Pericardium fibroblast (primary cell): Measurements from ENCODE around the gene PATZ1. TPM values are rescaled to one million over a fixed set of nuclear protein-coding genes. Genes with fewer than 3 reads are reported as not detected.

Experiments
- total RNA-seq: library from RNA; depleted of rRNA; stranded (reverse); fragments of >200 nt; gene quantifications from 2 replicates; pipeline ENCODE4 v1.2.3, GENCODE V29; 2015

Gene PATZ1, protein sequence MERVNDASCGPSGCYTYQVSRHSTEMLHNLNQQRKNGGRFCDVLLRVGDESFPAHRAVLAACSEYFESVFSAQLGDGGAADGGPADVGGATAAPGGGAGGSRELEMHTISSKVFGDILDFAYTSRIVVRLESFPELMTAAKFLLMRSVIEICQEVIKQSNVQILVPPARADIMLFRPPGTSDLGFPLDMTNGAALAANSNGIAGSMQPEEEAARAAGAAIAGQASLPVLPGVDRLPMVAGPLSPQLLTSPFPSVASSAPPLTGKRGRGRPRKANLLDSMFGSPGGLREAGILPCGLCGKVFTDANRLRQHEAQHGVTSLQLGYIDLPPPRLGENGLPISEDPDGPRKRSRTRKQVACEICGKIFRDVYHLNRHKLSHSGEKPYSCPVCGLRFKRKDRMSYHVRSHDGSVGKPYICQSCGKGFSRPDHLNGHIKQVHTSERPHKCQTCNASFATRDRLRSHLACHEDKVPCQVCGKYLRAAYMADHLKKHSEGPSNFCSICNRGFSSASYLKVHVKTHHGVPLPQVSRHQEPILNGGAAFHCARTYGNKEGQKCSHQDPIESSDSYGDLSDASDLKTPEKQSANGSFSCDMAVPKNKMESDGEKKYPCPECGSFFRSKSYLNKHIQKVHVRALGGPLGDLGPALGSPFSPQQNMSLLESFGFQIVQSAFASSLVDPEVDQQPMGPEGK
- total RNA-seq: 14.4 and 17.3 TPM in 2 replicates

DNA sequence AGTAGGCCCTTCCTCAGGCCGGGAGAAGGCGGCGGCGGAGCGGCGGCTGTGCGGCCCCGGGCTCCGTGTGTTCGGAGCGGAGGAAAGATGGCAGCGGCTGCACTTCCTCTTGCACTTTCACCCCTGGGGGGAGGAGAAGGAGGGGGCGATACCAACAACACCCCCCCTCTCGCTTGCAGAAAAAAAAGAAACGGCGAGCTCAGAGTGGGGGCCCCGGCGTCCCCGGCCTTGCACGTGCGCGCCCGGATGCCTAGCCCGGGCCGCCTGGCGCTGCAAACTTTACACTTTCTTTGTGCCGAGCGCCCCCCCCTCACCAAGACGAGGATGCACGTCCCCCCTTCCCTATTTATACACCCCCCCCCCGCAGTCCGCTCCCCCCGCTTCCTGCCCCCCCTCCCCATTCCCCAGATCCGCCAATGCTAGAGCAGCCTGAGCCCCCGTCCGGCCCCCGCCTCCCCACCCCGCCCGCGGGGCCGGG lies at the start of gene PATZ1:
TSS of gene PATZ1 (minus strand) at position 92 of the 478 bp plus-strand sequence. CDS start 744 bp downstream, outside the sequence.

DNA sequence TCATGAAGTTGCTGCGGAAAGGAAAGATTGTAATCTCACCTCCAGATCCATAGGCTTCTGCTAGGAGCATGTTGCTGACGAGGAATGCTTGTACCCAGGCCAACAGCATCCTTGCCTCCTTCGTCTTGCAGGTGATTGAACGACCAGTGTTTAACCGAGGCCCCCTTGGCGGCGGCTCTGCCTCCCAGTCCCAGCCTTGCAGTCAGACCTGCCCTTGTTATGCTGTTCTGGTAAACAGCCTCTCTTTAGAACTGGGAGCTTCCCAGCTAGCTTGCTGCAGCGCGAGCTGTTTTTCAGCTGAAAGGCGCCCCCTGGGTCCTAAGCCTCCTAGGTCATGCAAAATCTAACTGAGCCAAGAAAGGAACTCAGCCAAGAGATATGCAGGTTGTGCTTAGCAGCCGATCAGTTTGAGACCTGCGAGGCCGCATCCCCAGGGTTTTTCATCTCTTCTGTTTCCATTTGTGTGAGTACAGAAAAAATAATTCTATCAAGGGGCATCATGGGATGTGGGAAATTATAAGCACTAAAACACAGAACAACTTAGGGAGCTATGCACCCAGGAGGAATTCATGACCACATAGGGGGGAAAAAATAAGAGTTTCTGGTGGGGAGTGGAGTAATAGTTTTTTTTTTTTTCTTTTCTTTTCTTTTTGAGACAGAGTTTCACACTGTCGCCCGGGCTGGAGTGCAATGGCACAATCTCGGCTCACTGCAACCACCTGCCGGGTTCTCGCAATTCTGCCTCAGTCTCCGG lies 53.7 kb downstream of the PATZ1 start, which contains the start of gene PIK3IP1:
TSS of gene PIK3IP1 (minus strand) at position 253 of the 754 bp plus-strand sequence. CDS start at position 109, 144 bp downstream.

Other genes with a start within 250 kb of the PATZ1 start
- 226 and 303 TPM in 2 replicates for gene SELENOM, start 238.8 kb downstream of the PATZ1 start, total RNA-seq
- gene INPP5J, start 223.4 kb downstream of the PATZ1 start, total RNA-seq: 0.12 and 0.17 TPM in 2 replicates
- gene PLA2G3, start 205.8 kb downstream of the PATZ1 start, total RNA-seq: 0.09 TPM in 1 of 2 replicates, not detected in the other
- gene RNF185, start 186.2 kb downstream of the PATZ1 start, total RNA-seq: 24.3 and 25.7 TPM in 2 replicates
- 10.0 and 11.6 TPM in 2 replicates for gene LIMK2, start 134.0 kb downstream of the PATZ1 start, total RNA-seq
- gene PIK3IP1, start 53.9 kb downstream of the PATZ1 start, total RNA-seq: 16.9 and 17.3 TPM in 2 replicates
- 56.2 and 67.3 TPM in 2 replicates for gene DRG1, start 53.3 kb upstream of the PATZ1 start, total RNA-seq
- 7.9 and 15.9 TPM in 2 replicates for gene EIF4ENIF1, start 143.5 kb upstream of the PATZ1 start, total RNA-seq
- 5.3 and 8.6 TPM in 2 replicates for gene SFI1, start 150.2 kb upstream of the PATZ1 start, total RNA-seq